Neural progenitor cell (in vitro differentiated cells): Measurements from ENCODE around the gene COLEC12. TPM values are rescaled to one million over a fixed set of nuclear protein-coding genes. Genes with fewer than 3 reads are reported as not detected.

Experiments
- DNase-seq: peaks from one replicate; pipeline ENCODE4 v3.0.0-alpha.2; 2016; ENCODE audit warnings: low spot score
- H2AFZ ChIP-seq: fragments of 200-600 bp; sonication (generic); replicated peaks from 2 replicates; pipeline ENCODE4 v1.6.1; 2016; ENCODE audit warnings: antibody characterized with exemption
- H3F3A ChIP-seq: fragments of 200-600 bp; sonication (generic); 2 replicates; pipeline ENCODE4 v1.6.1; 2016; ENCODE audit warnings: antibody characterized with exemption, low read depth
- H3K27ac ChIP-seq: fragments of 200-600 bp; sonication (generic); 2 replicates; pipeline ENCODE4 v1.5.1; 2016; ENCODE audit warnings: mild to moderate bottlenecking
- H3K27me3 ChIP-seq: fragments of 200-600 bp; sonication (generic); 2 replicates; pipeline ENCODE4 v1.6.1; 2016; ENCODE audit warnings: mild to moderate bottlenecking, moderate library complexity
- H3K36me3 ChIP-seq: fragments of 200-600 bp; sonication (generic); 2 replicates; pipeline ENCODE4 v1.5.1; 2016
- H3K4me1 ChIP-seq: fragments of 200-600 bp; sonication (generic); 2 replicates; pipeline ENCODE4 v1.6.1; 2016; ENCODE audit warnings: mixed run types
- H3K4me2 ChIP-seq: fragments of 200-600 bp; sonication (generic); 2 replicates; pipeline ENCODE4 v1.6.1; 2016
- H3K4me3 ChIP-seq: fragments of 200-600 bp; sonication (generic); 2 replicates; pipeline ENCODE4 v1.5.1; 2016
- H3K79me2 ChIP-seq: fragments of 200-600 bp; sonication (generic); 2 replicates; pipeline ENCODE4 v1.6.1; 2016; ENCODE audit warnings: low read depth
- H3K9ac ChIP-seq: fragments of 200-600 bp; sonication (generic); 2 replicates; pipeline ENCODE4 v1.6.1; 2016
- H3K9me3 ChIP-seq: fragments of 200-600 bp; sonication (generic); 2 replicates; pipeline ENCODE4 v1.5.1; 2016; ENCODE audit warnings: low read depth
- H4K20me1 ChIP-seq: fragments of 200-600 bp; sonication (generic); 2 replicates; pipeline ENCODE4 v1.6.1; 2016; ENCODE audit warnings: low read depth
- H3K27ac Mint-ChIP-seq: 3 replicates; pipeline ENCODE4 v1.8.0; 2021; ENCODE audit warnings: mixed read lengths
- H3K27me3 Mint-ChIP-seq: 2 replicates; pipeline ENCODE4 v1.8.0; 2022; ENCODE audit warnings: low read depth, mild to moderate bottlenecking, inconsistent platforms, moderate library complexity, mixed read lengths; ENCODE audit not compliant: insufficient read depth
- H3K36me3 Mint-ChIP-seq: 3 replicates; pipeline ENCODE4 v1.8.0; 2021; ENCODE audit warnings: mixed read lengths
- H3K4me1 Mint-ChIP-seq: 3 replicates; pipeline ENCODE4 v1.8.0; 2021; ENCODE audit warnings: mixed read lengths
- H3K4me3 Mint-ChIP-seq: 3 replicates; pipeline ENCODE4 v1.8.0; 2021; ENCODE audit warnings: mild to moderate bottlenecking, moderate library complexity, mixed read lengths
- H3K9me3 Mint-ChIP-seq: 3 replicates; pipeline ENCODE4 v1.8.0; 2020; ENCODE audit warnings: mixed read lengths
- CTCF ChIP-seq: fragments of 200-600 bp; sonication (generic); IDR thresholded peaks from 2 replicates; pipeline ENCODE4 v1.5.1; 2017; ENCODE audit warnings: antibody characterized with exemption, mild to moderate bottlenecking
- EZH2 ChIP-seq: fragments of 200-600 bp; sonication (generic); IDR thresholded peaks from 2 replicates; pipeline ENCODE4 v1.6.1; 2017; ENCODE audit warnings: antibody characterized with exemption, mild to moderate bottlenecking, moderate library complexity
- EZH2phosphoT487 ChIP-seq: fragments of 200-600 bp; sonication (generic); IDR thresholded peaks from 2 replicates; pipeline ENCODE4 v1.6.1; 2017; ENCODE audit warnings: antibody characterized with exemption
- total RNA-seq: library from RNA; depleted of rRNA; stranded (reverse); fragments of >200 nt; gene quantifications from 2 replicates; pipeline ENCODE4 v1.2.3, GENCODE V29; 2015; ENCODE audit warnings: low replicate concordance

COLEC12 gene
- total RNA-seq, 1 donor from 2014 or later, result 2.0 TPM

- Mint-ChIP-seq H3K4me1 (peaks cover 10% of the 10 kb centered on the region), H3K27me3 (peaks cover 12% of the 10 kb centered on the region), H3K27ac (no peak overlapping the region), H3K36me3 (no peaks in the 10 kb centered on the region), H3K9me3 (no peaks in the 10 kb centered on the region), H3K4me3 (no peak overlapping the region)
- Histone ChIP-seq H3K27ac (no peak overlapping the region), H3K9me3 (no peaks in the 10 kb centered on the region), H3K79me2 (no peaks in the 10 kb centered on the region), H3K4me2 (no peak overlapping the region), H3K36me3 (no peaks in the 10 kb centered on the region), H3K9ac (no peak overlapping the region), H3K4me3 (no peak overlapping the region), H3F3A (peaks cover 8% of the 10 kb centered on the region), H4K20me1 (no peaks in the 10 kb centered on the region), H3K27me3 (peaks cover 40% of the 10 kb centered on the region), H2AFZ (no peak overlapping the region), H3K4me1 (peaks cover 4% of the 10 kb centered on the region)
- no peak for DNase-seq
- TF ChIP-seq EZH2phosphoT487 (no peak), EZH2 (no peak), CTCF (no peak)
Measured at GRCh38 chr18:505483-506122, 5.1 kb upstream of the COLEC12 start.

- H3K4me1 Mint-ChIP-seq, result peaks cover 32% of the 10 kb centered on the region
- H3K4me3 Mint-ChIP-seq, result peak overlapping the region; percentile 89
- Histone ChIP-seq H3K9ac (no peak overlapping the region), H3K4me3 (peak overlapping the region; percentile 74), H3K4me2 (peak overlapping the region; percentile 92), H3K4me1 (peaks cover 9% of the 10 kb centered on the region), H3K27ac (no peak overlapping the region), H2AFZ (peak overlapping the region; percentile 91), H3K9me3 (no peaks in the 10 kb centered on the region), H3K79me2 (no peaks in the 10 kb centered on the region), H4K20me1 (no peaks in the 10 kb centered on the region), H3K27me3 (peaks cover 71% of the 10 kb centered on the region), H3K36me3 (no peaks in the 10 kb centered on the region), H3F3A (peaks cover 13% of the 10 kb centered on the region)
- H3K27me3 Mint-ChIP-seq, result peaks cover 24% of the 10 kb centered on the region
- no peaks in the 10 kb centered on the region for H3K9me3 Mint-ChIP-seq
- peak; percentile 13 for TF ChIP-seq EZH2
- TF ChIP-seq CTCF, result no peak
- TF ChIP-seq EZH2phosphoT487, result peak; percentile 63
- peak; percentile 44 for DNase-seq
- no peaks in the 10 kb centered on the region for H3K36me3 Mint-ChIP-seq
- H3K27ac Mint-ChIP-seq, result no peak overlapping the region
Measured at GRCh38 chr18:501406-501714, 859 bp upstream of the COLEC12 start.

- Mint-ChIP-seq H3K27me3 (peaks cover 22% of the 10 kb centered on the region), H3K36me3 (no peaks in the 10 kb centered on the region), H3K4me1 (peaks cover 32% of the 10 kb centered on the region), H3K9me3 (no peaks in the 10 kb centered on the region), H3K27ac (no peak overlapping the region), H3K4me3 (peak overlapping the region; percentile 92)
- DNase-seq, result peak; percentile 56
- TF ChIP-seq CTCF (peak; percentile 44), EZH2phosphoT487 (peak; percentile 77), EZH2 (peak; percentile 96)
- Histone ChIP-seq H3K27me3 (peaks cover 66% of the 10 kb centered on the region), H3K36me3 (no peaks in the 10 kb centered on the region), H3K4me1 (peaks cover 9% of the 10 kb centered on the region), H3F3A (peaks cover 13% of the 10 kb centered on the region), H3K27ac (no peak overlapping the region), H3K79me2 (no peaks in the 10 kb centered on the region), H3K4me3 (peak overlapping the region; percentile 74), H2AFZ (peak overlapping the region; percentile 96), H3K4me2 (peak overlapping the region; percentile 92), H3K9me3 (no peaks in the 10 kb centered on the region), H4K20me1 (no peaks in the 10 kb centered on the region), H3K9ac (no peak overlapping the region)
Measured at GRCh38 chr18:499776-500631, 497 bp downstream of the COLEC12 start.
